ENCODE data around the gene CALHM3.
"Not testable (repeated sequence)": the region's sequence is repeated elsewhere in the genome, so short reads cannot be mapped to it uniquely, and the experiment has no call there.

Gene CALHM3

DNA sequence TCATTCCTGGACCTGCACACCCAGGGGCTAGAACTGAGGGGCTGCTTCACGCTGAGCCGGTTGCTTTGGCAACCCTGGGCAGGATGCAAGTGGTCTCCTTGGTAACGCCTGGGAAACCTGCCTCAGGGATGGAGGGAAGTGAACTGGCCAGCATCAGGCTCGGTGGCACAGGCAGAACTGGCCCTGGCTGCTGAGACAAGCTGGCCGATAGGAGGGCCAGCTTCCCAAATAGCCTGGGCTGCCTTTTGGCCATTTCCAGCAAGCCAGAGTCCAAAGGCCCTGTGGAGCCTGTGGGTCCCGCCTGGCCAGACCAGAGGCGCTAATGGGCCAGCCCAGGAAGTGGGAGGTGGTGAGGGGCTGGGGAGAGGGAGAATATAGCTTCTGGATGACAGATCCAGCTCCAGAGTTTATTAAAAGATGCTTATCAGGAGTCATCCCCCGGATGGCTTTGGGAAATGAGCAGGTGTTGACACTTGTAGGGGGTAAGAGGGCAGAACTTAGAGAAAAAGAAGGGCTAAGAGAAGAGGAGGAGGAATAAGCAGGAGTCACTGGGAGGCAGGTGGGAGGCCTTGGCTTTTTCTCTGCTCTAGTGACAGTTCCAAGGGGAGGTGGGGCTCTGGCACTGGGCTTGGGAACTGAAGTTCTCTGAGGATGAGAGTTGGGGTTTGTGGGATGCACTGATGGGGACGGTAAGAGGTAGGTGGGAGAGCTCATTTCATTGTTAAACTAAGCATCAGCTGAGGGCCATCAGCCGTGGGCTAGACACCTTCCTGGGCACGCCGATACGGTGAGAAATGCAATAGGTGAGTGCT lies 24.0 kb upstream of the CALHM3 start:
- no peak for DNase-seq (ENCODE audit: low spot score)

GRCh38 chr10:103501186-103501585 lies 22.1 kb upstream of the CALHM3 start:
- DNase-seq (ENCODE audit: low spot score) = no peak

- DNase-seq (ENCODE audit: low spot score) = no peak
Observed at GRCh38 chr10:103500481-103500880, 21.4 kb upstream of the CALHM3 start.

DNA sequence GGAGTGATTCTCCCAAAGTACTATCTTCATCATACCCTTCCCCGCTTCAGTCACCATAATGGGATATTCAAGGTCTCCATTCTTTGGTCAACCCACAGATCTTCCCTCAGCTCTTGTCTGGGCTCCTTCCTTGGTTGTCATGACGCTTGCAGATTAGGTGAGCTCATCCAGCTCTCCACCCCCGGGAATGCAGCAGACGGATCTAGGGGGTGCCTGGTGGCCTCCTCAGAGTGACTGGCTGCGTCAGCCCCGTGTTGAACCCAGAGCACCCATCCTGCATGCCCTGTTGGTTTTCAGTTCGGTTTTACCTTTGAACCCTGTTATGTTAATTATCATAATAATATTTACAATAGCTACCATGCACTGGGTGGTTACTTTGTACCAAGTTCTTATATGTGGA lies 20.8 kb upstream of the CALHM3 start:
- DNase-seq (ENCODE audit: low spot score) = no peak

DNA sequence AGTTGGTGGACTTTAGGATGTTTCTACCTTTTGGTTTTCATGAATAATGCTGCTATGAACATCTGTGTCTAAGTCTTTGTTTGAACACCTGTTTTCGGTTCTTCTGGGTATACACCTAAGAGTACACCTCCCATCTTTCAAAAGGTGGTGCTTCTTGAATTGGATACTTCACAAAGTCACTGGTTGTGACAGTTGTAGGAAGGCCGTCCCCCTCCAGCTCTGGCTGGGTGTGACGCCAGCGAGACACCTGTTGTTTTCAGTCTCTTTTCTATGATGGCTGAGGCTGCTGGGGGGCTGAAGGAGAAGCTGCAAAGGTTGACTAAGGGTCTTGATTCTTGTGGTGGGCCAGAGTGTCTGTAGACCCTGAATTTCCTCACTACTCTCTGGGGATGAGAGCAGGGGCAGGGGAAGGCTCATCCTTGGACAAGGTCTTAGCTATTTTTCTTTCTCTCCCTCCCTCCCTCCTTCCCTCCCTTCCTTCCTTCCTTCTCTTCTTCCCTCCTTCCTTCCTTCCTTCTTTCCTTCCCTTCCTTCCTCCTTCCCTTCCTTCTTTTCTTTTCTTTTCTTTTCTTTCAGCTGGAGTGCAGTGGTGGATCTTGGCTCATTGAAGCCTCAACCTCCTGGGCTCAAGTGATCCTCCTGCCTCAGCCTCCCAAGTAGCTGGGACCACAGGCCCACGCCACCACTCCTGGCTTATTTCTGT lies 20.0 kb upstream of the CALHM3 start:
- no peak for DNase-seq (ENCODE audit: low spot score)

DNA sequence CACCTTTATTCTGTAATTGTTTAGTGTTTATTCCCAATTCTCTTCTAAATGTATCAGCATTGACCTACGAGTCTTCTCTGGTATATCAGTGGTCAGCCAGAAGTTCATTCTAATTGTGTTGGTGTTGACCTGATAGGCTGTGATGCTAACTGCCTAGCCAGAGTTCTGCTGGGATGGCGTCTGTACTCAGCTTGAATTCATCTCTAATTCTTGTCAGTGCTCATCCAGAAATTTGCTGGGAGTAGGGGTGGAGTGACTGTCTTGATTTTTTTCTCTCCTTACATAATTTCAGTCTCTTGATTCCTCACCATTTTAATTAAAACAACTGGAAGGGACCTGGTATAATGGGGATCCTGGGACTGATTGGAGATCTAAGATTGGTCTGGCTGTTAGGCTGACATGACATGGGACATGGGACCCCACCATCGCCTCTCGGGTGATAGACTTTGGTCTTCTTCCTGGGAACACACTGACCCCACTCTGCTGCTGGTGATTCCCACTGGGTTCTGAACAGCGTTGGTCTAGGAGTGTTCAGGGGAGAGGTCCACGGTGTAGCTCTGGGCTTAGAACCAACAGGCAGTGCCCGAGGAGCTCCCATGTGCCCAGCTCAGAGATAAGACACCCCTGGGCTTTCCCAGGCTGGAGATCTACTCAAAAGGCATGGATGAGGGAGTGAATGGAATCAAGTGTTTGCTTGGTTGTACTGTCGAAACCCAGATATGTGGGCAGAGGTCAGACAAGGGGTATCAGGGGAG lies 18.3 kb upstream of the CALHM3 start:
- no peak for DNase-seq (ENCODE audit: low spot score)

- DNase-seq (ENCODE audit: low spot score) = no peak
Observed at GRCh38 chr10:103495321-103495720, 16.3 kb upstream of the CALHM3 start.

GRCh38 chr10:103493916-103494877 lies 15.2 kb upstream of the CALHM3 start:
- DNase-seq (ENCODE audit: low spot score) = no peak

GRCh38 chr10:103493362-103493915 lies 14.4 kb upstream of the CALHM3 start, which contains the start of gene NEURL1:
Gene NEURL1, plus strand, starts transcription at chr10:103493705. Its CDS starts 683 bp downstream, at chr10:103494388.
- no peak for DNase-seq (ENCODE audit: low spot score)

DNA sequence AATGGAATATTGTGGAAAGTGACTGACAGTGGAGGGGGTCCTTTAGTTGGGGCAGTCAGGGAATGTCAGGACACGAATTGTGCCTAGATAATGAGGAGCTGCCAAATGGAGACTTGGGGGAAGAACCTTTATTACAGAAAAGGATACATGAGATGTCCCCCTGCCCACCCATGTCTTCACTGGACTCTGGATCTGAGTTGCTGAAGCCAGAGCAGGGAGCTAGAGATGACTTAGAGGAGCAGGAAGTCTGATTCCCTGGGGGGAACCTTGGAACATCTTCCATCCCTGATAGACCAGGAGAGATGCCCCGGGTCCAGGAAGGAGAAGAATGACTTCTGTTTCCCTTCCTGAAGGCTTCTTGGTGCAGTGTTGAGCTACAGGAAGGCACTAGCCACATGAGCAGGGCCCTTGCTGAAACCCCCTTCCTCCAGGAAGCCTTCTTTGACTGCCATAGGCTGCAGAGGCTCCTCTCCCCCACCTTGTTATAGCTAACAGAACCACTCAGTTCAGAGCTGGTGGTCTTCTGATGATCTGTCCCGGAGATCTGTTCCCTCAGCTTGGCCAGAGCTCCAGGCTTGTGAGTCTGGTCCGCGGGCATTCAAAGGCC lies 13.7 kb upstream of the CALHM3 start:
- DNase-seq (ENCODE audit: low spot score) = no peak

DNA sequence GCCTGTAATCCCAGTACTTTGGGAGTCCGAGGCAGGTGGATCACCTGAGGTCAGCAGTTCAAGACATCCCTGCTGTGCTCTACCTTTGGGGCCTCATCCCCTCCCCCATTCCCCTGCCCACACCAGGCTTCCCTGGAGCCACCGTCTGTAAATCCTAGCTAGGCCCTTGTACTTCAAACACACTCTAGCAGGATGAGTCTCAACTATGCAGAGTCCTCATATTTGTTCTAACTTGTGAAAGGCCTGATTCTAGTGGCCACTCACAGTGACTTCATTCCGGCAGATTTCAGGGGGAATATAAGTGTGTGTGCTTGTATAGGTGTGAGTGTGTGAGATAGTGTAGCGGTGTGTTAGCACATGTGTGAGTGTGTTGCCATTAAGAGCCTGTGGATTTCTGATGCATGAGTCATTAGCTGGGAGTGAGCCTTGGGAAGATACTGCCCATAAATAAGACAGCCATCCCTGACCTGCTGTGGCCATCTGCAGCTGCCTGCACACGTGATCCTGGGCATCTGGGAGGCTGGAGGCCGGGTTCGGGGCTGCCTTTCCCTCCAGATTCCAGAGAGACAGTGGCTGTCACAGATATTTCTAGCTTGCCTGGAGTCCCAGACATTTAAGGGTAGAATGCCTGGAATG lies 12.8 kb upstream of the CALHM3 start:
- DNase-seq (ENCODE audit: low spot score) = peak; percentile 46

DNA sequence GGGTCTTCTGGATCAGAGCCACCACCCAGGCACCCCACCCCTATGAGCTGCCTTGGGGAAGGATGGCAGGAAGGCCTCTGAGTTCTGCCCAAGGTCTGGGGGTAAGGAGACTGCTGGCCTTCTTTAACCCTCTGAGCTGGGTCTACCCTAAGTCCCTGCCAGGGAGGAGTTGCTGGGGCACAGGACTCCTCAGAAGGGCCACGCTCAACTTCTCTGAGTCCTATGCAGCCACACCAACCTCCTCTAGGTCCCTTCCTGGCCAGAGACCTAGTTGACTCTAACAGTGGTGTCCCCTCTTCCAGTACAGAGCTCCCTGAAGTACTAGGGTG lies 11.9 kb upstream of the CALHM3 start:
- DNase-seq (ENCODE audit: low spot score) = no peak

DNA sequence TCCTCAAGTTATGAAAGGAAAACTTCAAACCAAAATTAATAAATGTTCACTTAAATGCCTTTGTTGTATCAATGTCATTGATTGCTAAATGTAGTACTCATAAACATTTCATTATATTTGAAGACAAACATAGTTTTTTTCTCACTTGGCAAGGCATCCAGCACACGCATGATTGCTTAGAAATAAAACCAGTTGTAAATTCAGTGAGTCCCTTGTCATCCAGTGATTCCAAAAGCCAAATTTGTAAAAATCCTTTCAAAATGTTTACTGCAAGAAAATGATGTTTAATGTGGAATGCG lies 8.3 kb upstream of the CALHM3 start:
- no peak for DNase-seq (ENCODE audit: low spot score)

GRCh38 chr10:103486635-103487409 lies 7.8 kb upstream of the CALHM3 start:
- not testable (repeated sequence) for DNase-seq (ENCODE audit: low spot score)

- peak; percentile 55 for DNase-seq (ENCODE audit: low spot score)
Observed at GRCh38 chr10:103481974-103482531, 3.0 kb upstream of the CALHM3 start.

DNA sequence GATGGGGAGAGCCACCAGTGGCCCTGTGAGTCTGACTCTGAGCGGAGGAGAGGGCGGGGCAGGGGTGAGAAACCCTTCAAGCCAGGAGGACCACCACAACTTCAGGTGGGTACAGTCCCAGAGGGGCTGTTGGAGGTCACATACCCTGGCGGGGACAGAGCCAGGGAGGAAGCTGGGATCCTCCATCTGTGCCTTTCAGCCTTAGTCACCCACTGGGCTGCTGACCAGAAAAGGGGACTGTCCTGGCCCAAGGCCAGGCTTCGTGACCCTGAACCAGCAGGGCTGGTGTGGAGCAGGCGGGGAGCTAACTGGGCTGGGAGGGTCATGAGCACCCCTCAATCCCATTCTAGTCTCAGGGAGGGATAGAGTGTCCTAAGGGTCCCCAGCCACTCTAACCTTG lies 1.5 kb upstream of the CALHM3 start:
- DNase-seq (ENCODE audit: low spot score) = no peak

DNA sequence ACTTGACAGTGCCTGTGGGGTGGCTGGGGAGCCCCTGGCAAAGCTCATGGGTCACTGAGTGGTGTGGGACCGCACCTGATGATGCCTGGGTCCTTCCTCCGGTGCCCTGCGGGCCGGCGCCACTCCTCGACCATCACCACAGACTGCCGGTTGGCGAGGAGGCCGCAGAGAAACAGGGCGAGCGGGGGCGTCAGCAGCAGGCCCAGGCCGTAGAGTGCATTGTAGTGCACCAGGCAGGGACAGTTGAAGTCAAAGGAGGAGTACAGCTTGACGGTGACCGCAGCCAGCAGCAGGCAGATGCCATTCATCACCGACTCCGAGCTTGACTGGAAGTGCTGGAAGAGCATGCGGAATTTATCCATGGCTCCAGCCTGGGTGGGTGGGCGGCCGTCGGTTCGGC lies 369 bp downstream of the CALHM3 start:
- DNase-seq (ENCODE audit: low spot score) = no peak

DNA sequence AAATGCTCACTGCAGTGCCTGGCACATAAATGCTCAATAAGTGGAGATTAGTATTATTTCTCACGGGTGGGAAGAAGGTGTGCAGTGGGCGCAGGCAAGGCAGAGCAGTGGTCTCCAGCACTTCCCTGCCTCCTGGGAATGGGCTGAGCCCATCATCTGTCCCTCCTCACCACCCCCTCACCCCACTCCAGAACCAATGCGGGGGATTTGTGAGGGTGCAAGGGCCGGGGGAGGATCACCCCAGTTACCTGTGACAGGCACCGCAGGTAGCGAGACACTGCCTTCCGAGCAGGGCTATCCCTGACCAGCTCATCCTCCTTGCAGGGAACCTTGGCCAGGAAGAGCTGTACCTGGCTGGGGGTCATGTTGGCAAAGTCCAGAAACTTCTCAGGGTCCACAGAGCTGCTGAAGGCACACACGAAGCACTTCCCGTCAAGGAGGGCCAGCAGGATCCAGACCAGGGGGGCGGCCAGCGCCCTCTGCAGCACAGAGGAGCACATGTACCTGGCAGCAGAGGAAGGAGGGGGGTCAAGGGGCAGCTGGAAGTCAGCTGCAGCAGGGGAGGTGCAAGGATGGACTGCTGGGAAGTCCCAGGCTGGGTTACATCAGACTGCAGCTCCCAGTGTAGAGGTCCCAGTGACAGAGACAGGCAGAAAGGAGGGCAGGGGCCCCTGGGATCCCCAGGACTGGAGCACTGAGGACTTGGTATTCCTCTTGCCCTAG lies 2.8 kb downstream of the CALHM3 start:
- no peak for DNase-seq (ENCODE audit: low spot score)

- DNase-seq (ENCODE audit: low spot score) = no peak
Observed at GRCh38 chr10:103475437-103475836, 3.6 kb downstream of the CALHM3 start.

Measured in RKO (cell line).